Urothelium cell line (cell line): ENCODE data around the gene USP7.
"Not testable (repeated sequence)": the region's sequence is repeated elsewhere in the genome, so short reads cannot be mapped to it uniquely, and the experiment has no call there.

Experiments used
- DNase-seq: peaks from one replicate; pipeline ENCODE4 v3.0.0; 2011; ENCODE audit warnings: low spot score, mixed read lengths
- FAIRE-seq: peaks from 2 replicates; lab custom pipeline; 2011; peaks lifted over from hg19 to GRCh38; lab: Jason Lieb, UNC

Gene USP7

GRCh38 chr16:8975039-8975438 lies 11.3 kb upstream of the USP7 start:
- no peak for FAIRE-seq

GRCh38 chr16:8972843-8973586 lies 9.3 kb upstream of the USP7 start:
- FAIRE-seq (no peak), DNase-seq (no peak)

More at GRCh38 chr16:8975039-8975438, 11.3 kb upstream of the USP7 start:
- DNase-seq, result no peak

GRCh38 chr16:8971416-8971815 lies 7.7 kb upstream of the USP7 start:
- DNase-seq (no peak), FAIRE-seq (no peak)

- DNase-seq, FAIRE-seq: not testable (repeated sequence)
Observed at GRCh38 chr16:8969202-8969897, 5.6 kb upstream of the USP7 start.

GRCh38 chr16:8968054-8968453 lies 4.3 kb upstream of the USP7 start:
- not testable (repeated sequence) for FAIRE-seq, DNase-seq

- FAIRE-seq (no peak), DNase-seq (no peak)
Observed at GRCh38 chr16:8967132-8967821, 3.6 kb upstream of the USP7 start.

GRCh38 chr16:8966817-8967131 lies 3.1 kb upstream of the USP7 start:
- DNase-seq (no peak), FAIRE-seq (no peak)

GRCh38 chr16:8964462-8964861 lies 756 bp upstream of the USP7 start:
- DNase-seq, result no peak
- no peak for FAIRE-seq

GRCh38 chr16:8963010-8963820 lies 491 bp downstream of the USP7 start:
- peak; percentile 38 for DNase-seq
- no peak for FAIRE-seq

- DNase-seq, result peak; percentile 40
- no peak for FAIRE-seq
Observed at GRCh38 chr16:8962393-8963009, 1.2 kb downstream of the USP7 start.

- DNase-seq, result no peak
- FAIRE-seq, result no peak
Observed at GRCh38 chr16:8961811-8962390, 1.8 kb downstream of the USP7 start.

GRCh38 chr16:8960788-8961109 lies 3.0 kb downstream of the USP7 start:
- no peak for FAIRE-seq

GRCh38 chr16:8959921-8960787 lies 3.6 kb downstream of the USP7 start:
- FAIRE-seq, result no peak
- no peak for DNase-seq

More at GRCh38 chr16:8960788-8961109, 3.0 kb downstream of the USP7 start:
- DNase-seq, result no peak

- FAIRE-seq, result no peak
- DNase-seq, result peak; percentile 25
Observed at GRCh38 chr16:8958344-8959167, 5.2 kb downstream of the USP7 start.

- DNase-seq, result no peak
- no peak for FAIRE-seq
Observed at GRCh38 chr16:8957509-8958157, 6.1 kb downstream of the USP7 start.

- FAIRE-seq (no peak), DNase-seq (no peak)
Observed at GRCh38 chr16:8957063-8957397, 6.7 kb downstream of the USP7 start.

- FAIRE-seq, result no peak
- DNase-seq, result no peak
Observed at GRCh38 chr16:8956265-8957062, 7.2 kb downstream of the USP7 start.
